Smooth muscle cell (in vitro differentiated cells): ENCODE data around the gene TDO2. TPM values are rescaled to one million over a fixed set of nuclear protein-coding genes. Genes with fewer than 3 reads are reported as not detected.
A peak's percentile ranks its signal among the peaks of the same experiment; 100 is the strongest.

ENCODE experiments used
- DNase-seq: peaks from one replicate; lab custom pipeline; 2025; ENCODE audit not compliant: unreplicated experiment; lab: John Stamatoyannopoulos, UW
- H2AFZ ChIP-seq: fragments of 200-600 bp; sonication (generic); 2 replicates; pipeline ENCODE4 v1.6.0; 2016; ENCODE audit warnings: antibody characterized with exemption, low read depth, mild to moderate bottlenecking
- H3F3A ChIP-seq: fragments of 200-600 bp; sonication (generic); 2 replicates; pipeline ENCODE4 v1.6.0; 2017; ENCODE audit warnings: antibody characterized with exemption, low read depth
- H3K27ac ChIP-seq: fragments of 200-600 bp; sonication (generic); 2 replicates; pipeline ENCODE4 v1.5.1; 2016; ENCODE audit warnings: low read depth, mild to moderate bottlenecking
- H3K27me3 ChIP-seq: fragments of 200-600 bp; sonication (generic); 2 replicates; pipeline ENCODE4 v1.6.1; 2016; ENCODE audit warnings: low read depth, mild to moderate bottlenecking
- H3K36me3 ChIP-seq: fragments of 200-600 bp; sonication (generic); 2 replicates; pipeline ENCODE4 v1.5.1; 2016; ENCODE audit warnings: low read depth
- H3K4me1 ChIP-seq: fragments of 200-600 bp; sonication (generic); 2 replicates; pipeline ENCODE4 v1.5.1; 2016; ENCODE audit warnings: low read depth
- H3K4me2 ChIP-seq: fragments of 200-600 bp; sonication (generic); 2 replicates; pipeline ENCODE4 v1.6.0; 2016; ENCODE audit warnings: mild to moderate bottlenecking
- H3K4me3 ChIP-seq: fragments of 200-600 bp; sonication (generic); 2 replicates; pipeline ENCODE4 v1.5.1; 2016; ENCODE audit warnings: mild to moderate bottlenecking
- H3K79me2 ChIP-seq: fragments of 200-600 bp; sonication (generic); 2 replicates; pipeline ENCODE4 v1.6.0; 2016; ENCODE audit warnings: low read depth, mild to moderate bottlenecking
- H3K9ac ChIP-seq: fragments of 200-600 bp; sonication (generic); 2 replicates; pipeline ENCODE4 v1.6.0; 2016; ENCODE audit warnings: low read depth
- H3K9me3 ChIP-seq: fragments of 200-600 bp; sonication (generic); replicated peaks from 2 replicates; pipeline ENCODE4 v1.5.1; 2016; ENCODE audit warnings: low read depth
- H4K20me1 ChIP-seq: fragments of 200-600 bp; sonication (generic); 2 replicates; pipeline ENCODE4 v1.6.0; 2016; ENCODE audit warnings: low read depth
- WGBS: methylation state at CpG from one replicate; pipeline ENCODE4 v1.1.7; 2016; ENCODE audit warnings: low lambda C conversion rate; 5-methylcytosine and 5-hydroxymethylcytosine counted together
- polyA plus RNA-seq: library from polyadenylated mRNA; unstranded; fragments of >200 nt; fragmentation: Nextera tagmentation; extraction: Ambion mirVana; gene quantifications from 2 replicates; pipeline ENCODE4 v1.2.1, GENCODE V29; 2016
- total RNA-seq: library from RNA; depleted of rRNA; stranded (reverse); fragments of >200 nt; gene quantifications from 2 replicates; pipeline ENCODE4 v1.2.3, GENCODE V29; 2014
- TF ChIP-seq, protein P1 (sequence below): fragments of 200-600 bp; sonication (generic); IDR thresholded peaks from 2 replicates; pipeline ENCODE4 v1.5.1; 2017; ENCODE audit warnings: borderline replicate concordance, mild to moderate bottlenecking, antibody characterized with exemption; ENCODE audit not compliant: insufficient read depth, poor library complexity, severe bottlenecking

The TDO2 gene
- total and polyA plus RNA-seq, 2 experiments from 2014 or later, result 151 to 180 TPM

DNA sequence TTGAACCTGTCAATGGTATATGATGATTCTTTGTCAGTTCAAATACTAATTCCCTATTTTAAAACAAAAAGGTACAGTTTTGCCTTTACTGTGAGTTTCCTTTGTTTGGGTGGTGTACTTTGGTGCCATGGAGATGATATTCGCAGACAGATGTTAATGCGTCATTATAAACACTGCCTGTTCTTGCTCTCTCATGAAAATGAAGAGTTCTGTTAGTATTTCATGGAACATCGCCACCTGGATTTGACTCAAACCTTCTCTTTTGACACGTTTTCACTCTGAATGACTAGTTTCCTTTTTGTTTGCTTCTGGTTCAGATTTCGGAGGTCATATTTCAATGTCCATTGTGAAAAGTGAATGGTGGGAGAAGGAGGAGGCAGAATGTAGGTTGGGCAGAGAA is 57.0 kb downstream of the TDO2 start:
- H3K4me1 ChIP-seq, result no peaks in the 10 kb centered on the region
- H3K79me2 ChIP-seq, result no peaks in the 10 kb centered on the region
- no peak overlapping the region for H3K27ac ChIP-seq
- no peak overlapping the region for H2AFZ ChIP-seq
- no peaks in the 10 kb centered on the region for H3K9me3 ChIP-seq
- no peaks in the 10 kb centered on the region for H3K27me3 ChIP-seq
- no peak overlapping the region for H3K9ac ChIP-seq
- TF ChIP-seq, protein P1, sequence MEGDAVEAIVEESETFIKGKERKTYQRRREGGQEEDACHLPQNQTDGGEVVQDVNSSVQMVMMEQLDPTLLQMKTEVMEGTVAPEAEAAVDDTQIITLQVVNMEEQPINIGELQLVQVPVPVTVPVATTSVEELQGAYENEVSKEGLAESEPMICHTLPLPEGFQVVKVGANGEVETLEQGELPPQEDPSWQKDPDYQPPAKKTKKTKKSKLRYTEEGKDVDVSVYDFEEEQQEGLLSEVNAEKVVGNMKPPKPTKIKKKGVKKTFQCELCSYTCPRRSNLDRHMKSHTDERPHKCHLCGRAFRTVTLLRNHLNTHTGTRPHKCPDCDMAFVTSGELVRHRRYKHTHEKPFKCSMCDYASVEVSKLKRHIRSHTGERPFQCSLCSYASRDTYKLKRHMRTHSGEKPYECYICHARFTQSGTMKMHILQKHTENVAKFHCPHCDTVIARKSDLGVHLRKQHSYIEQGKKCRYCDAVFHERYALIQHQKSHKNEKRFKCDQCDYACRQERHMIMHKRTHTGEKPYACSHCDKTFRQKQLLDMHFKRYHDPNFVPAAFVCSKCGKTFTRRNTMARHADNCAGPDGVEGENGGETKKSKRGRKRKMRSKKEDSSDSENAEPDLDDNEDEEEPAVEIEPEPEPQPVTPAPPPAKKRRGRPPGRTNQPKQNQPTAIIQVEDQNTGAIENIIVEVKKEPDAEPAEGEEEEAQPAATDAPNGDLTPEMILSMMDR, result no peak
- WGBS, result 92% methylated on average over 5 of the region's 5 CpGs
- H4K20me1 ChIP-seq, result no peaks in the 10 kb centered on the region
- no peak overlapping the region for H3K4me3 ChIP-seq
- H3F3A ChIP-seq, result peaks cover 4% of the 10 kb centered on the region
- H3K4me2 ChIP-seq, result no peak overlapping the region
- no peaks in the 10 kb centered on the region for H3K36me3 ChIP-seq
- no peak for DNase-seq

DNA sequence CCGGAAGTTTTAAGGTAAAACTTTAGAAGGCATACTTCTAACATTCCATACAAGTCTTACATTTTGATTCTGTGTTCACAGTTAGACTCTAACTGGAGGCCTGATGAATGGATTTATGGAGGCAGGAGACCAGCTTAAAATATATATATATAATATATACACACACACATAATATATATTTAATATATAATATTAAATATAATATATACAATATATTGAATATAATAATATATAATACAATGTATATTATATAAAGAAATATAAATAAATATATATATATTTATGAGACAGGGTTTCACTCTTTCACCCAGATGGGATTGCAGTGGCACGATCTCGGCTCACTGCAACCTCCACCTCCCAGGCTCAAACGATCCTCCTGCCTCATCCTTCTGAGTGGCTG is 58.1 kb downstream of the TDO2 start:
- H3K9ac ChIP-seq, result no peak overlapping the region
- H3K79me2 ChIP-seq, result no peaks in the 10 kb centered on the region
- H2AFZ ChIP-seq, result no peak overlapping the region
- H3K4me2 ChIP-seq, result no peak overlapping the region
- H3K27ac ChIP-seq, result no peak overlapping the region
- TF ChIP-seq, protein P1, result no peak
- no peaks in the 10 kb centered on the region for H3F3A ChIP-seq
- 92% methylated on average over 4 of the region's 4 CpGs for WGBS
- DNase-seq, result no peak
- H3K9me3 ChIP-seq, result no peaks in the 10 kb centered on the region
- H3K4me3 ChIP-seq, result no peak overlapping the region
- no peaks in the 10 kb centered on the region for H3K4me1 ChIP-seq
- no peaks in the 10 kb centered on the region for H4K20me1 ChIP-seq
- no peaks in the 10 kb centered on the region for H3K36me3 ChIP-seq
- H3K27me3 ChIP-seq, result no peaks in the 10 kb centered on the region

DNA sequence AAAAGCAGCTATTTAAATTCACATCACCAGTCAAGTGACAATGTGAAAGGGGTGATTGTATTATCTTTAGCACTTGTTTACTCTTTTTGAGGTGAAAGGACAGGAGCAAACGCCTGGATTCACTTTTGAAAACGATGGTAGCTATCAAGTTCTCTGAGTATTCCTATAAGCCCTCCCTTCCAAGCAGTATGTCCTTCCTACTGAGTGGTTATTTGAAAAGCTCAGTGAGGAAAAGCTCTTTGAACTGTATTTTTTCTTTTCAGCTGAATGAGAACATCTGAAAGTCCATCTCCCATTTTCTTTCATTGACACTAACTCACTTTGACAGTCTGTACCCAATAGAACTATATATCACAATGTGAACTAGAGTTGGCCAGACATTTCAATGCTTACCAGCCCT is 59.3 kb downstream of the TDO2 start:
- Histone ChIP-seq H3K9me3 (no peaks in the 10 kb centered on the region), H3K36me3 (no peaks in the 10 kb centered on the region), H3K4me3 (no peak overlapping the region), H3K4me1 (no peaks in the 10 kb centered on the region), H3F3A (peaks cover 10% of the 10 kb centered on the region), H2AFZ (no peak overlapping the region), H3K27ac (no peak overlapping the region), H3K27me3 (no peaks in the 10 kb centered on the region), H3K4me2 (no peak overlapping the region), H3K79me2 (no peaks in the 10 kb centered on the region), H4K20me1 (no peaks in the 10 kb centered on the region), H3K9ac (no peak overlapping the region)
- 90% methylated on average over 2 of the region's 2 CpGs for WGBS
- TF ChIP-seq, protein P1, result no peak
- DNase-seq, result no peak

DNA sequence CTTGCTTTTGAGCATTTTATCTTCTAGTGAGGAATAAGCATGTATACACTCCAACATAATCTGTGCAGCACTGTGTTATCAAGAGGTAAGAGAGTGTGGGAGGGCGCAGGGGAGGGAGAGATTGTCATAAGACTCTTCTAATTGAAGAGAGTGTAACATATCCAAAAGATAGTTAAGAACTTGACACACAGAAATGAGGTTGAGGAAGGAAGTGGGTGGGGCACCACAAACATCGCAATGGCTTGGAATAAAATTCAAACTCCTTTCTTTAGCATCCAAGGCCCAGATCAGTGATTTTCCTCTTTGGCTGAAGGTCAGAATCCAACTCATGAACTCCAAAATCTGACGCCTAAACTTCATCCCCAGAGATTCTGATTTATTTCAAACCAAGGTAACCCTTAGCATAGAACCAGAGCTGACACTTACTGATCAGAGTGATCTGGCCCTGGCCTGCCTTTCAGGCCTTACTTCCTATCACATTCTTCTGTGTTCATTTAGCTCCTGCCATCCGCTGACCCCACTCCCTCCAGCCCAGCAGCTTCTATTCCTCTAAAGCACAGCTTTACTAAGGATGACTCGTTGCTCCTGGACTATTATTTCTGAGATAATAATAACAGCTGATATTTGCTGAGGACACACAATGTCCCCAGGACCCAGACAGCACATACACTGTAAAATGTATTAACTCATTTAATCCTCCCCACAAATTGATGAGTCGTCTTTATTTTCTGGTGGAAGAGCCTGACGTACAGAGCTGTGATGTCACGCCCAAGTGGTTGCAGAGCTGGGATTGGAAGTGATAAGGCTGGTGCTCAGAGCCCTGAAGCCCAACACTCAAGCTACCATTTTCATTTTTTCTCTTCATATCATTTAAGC is 60.8 kb downstream of the TDO2 start:
- Histone ChIP-seq H3K9ac (no peak overlapping the region), H3K4me3 (no peak overlapping the region), H3F3A (peaks cover 13% of the 10 kb centered on the region), H3K4me2 (no peak overlapping the region), H4K20me1 (no peaks in the 10 kb centered on the region), H3K4me1 (no peaks in the 10 kb centered on the region), H3K36me3 (no peaks in the 10 kb centered on the region), H2AFZ (peak overlapping the region; percentile 66), H3K27me3 (no peaks in the 10 kb centered on the region), H3K27ac (no peak overlapping the region), H3K9me3 (no peaks in the 10 kb centered on the region), H3K79me2 (no peaks in the 10 kb centered on the region)
- TF ChIP-seq, protein P1, result no peak
- DNase-seq, result no peak
- 68% methylated on average over 8 of the region's 8 CpGs for WGBS
